ENCODE results near the gene AFF3.

The AFF3 gene

GRCh38 chr2:99653433-99653832 lies 489.0 kb downstream of the AFF3 start:
- no peak for DNase-seq (ENCODE audit: extremely low spot score)
- POLR2A ChIA-PET, result no interaction called here
- TF ChIP-seq FOXK2 (IDR thresholded peaks at IDR 0.05), result no peak
- no peak for TF ChIP-seq SUZ12 (IDR thresholded peaks at IDR 0.05)
- no peak for TF ChIP-seq SP1 (IDR thresholded peaks at IDR 0.05)
- no peak for TF ChIP-seq NFRKB (IDR thresholded peaks at IDR 0.05)
- TF ChIP-seq ARNT (IDR thresholded peaks at IDR 0.05), result no peak
- no peak for TF ChIP-seq BHLHE40 (IDR thresholded peaks at IDR 0.05; ENCODE audit: borderline replicate concordance)
- TF ChIP-seq FOXM1 (IDR thresholded peaks at IDR 0.05; ENCODE audit: borderline replicate concordance), result no peak
- TF ChIP-seq L3MBTL2 (conservative IDR thresholded peaks at IDR 0.05), result no peak
- TF ChIP-seq LEF1 (IDR thresholded peaks at IDR 0.05; ENCODE audit: borderline replicate concordance), result no peak
- TF ChIP-seq FOXA1 (IDR thresholded peaks at IDR 0.05), result no peak
- TF ChIP-seq CTBP1 (IDR thresholded peaks at IDR 0.05; ENCODE audit: borderline replicate concordance), result no peak
- CTCF ChIA-PET, result no interaction called here

- no peak for TF ChIP-seq SP1 (IDR thresholded peaks at IDR 0.05)
- no peak for TF ChIP-seq ARNT (IDR thresholded peaks at IDR 0.05)
- TF ChIP-seq PKNOX1 (IDR thresholded peaks at IDR 0.05), result no peak
- no peak for TF ChIP-seq L3MBTL2 (conservative IDR thresholded peaks at IDR 0.05)
- TF ChIP-seq TARDBP (IDR thresholded peaks at IDR 0.05), result no peak
- no peak for TF ChIP-seq ZNF384 (IDR thresholded peaks at IDR 0.05)
- no peak for TF ChIP-seq NFRKB (IDR thresholded peaks at IDR 0.05)
- TF ChIP-seq FOXA1 (IDR thresholded peaks at IDR 0.05), result no peak
- no peak for TF ChIP-seq CTBP1 (IDR thresholded peaks at IDR 0.05; ENCODE audit: borderline replicate concordance)
- no peak for TF ChIP-seq BHLHE40 (IDR thresholded peaks at IDR 0.05; ENCODE audit: borderline replicate concordance)
- no peak for TF ChIP-seq HDGF (IDR thresholded peaks at IDR 0.05; ENCODE audit: borderline replicate concordance)
- no peak for TF ChIP-seq FOXM1 (IDR thresholded peaks at IDR 0.05; ENCODE audit: borderline replicate concordance)
- no peak for TF ChIP-seq SUZ12 (IDR thresholded peaks at IDR 0.05)
- no peak for TF ChIP-seq ELF4 (IDR thresholded peaks at IDR 0.05)
- no peak for TF ChIP-seq FOXK2 (IDR thresholded peaks at IDR 0.05)
- TF ChIP-seq LEF1 (IDR thresholded peaks at IDR 0.05; ENCODE audit: borderline replicate concordance), result no peak
- CTCF ChIA-PET, result no interaction called here
- no peak for DNase-seq (ENCODE audit: extremely low spot score)
- POLR2A ChIA-PET, result no interaction called here
These were observed 489.5 kb downstream of the AFF3 start for GRCh38 chr2:99652862-99653261.

- ChIA-PET POLR2A (no interaction called here), CTCF (no interaction called here)
- TF ChIP-seq ARNT (IDR thresholded peaks at IDR 0.05) (no peak), BHLHE40 (IDR thresholded peaks at IDR 0.05; ENCODE audit: borderline replicate concordance) (no peak), SP1 (IDR thresholded peaks at IDR 0.05) (no peak), HDGF (IDR thresholded peaks at IDR 0.05; ENCODE audit: borderline replicate concordance) (no peak), FOXA1 (IDR thresholded peaks at IDR 0.05) (no peak), LEF1 (IDR thresholded peaks at IDR 0.05; ENCODE audit: borderline replicate concordance) (no peak), PKNOX1 (IDR thresholded peaks at IDR 0.05) (no peak), FOXM1 (IDR thresholded peaks at IDR 0.05; ENCODE audit: borderline replicate concordance) (no peak), ELF4 (IDR thresholded peaks at IDR 0.05) (no peak), TARDBP (IDR thresholded peaks at IDR 0.05) (no peak), L3MBTL2 (conservative IDR thresholded peaks at IDR 0.05) (no peak), ZNF384 (IDR thresholded peaks at IDR 0.05) (no peak), FOXK2 (IDR thresholded peaks at IDR 0.05) (no peak), SUZ12 (IDR thresholded peaks at IDR 0.05) (no peak), NFRKB (IDR thresholded peaks at IDR 0.05) (no peak), CTBP1 (IDR thresholded peaks at IDR 0.05; ENCODE audit: borderline replicate concordance) (no peak)
- DNase-seq (ENCODE audit: extremely low spot score), result no peak
These were observed 490.3 kb downstream of the AFF3 start for GRCh38 chr2:99651930-99652670.

- TF ChIP-seq SUZ12 (IDR thresholded peaks at IDR 0.05) (no peak), CTBP1 (IDR thresholded peaks at IDR 0.05; ENCODE audit: borderline replicate concordance) (no peak)
- no peak for DNase-seq (ENCODE audit: extremely low spot score)
- CTCF ChIA-PET, result no interaction called here
- POLR2A ChIA-PET, result no interaction called here
These were observed 493.2 kb downstream of the AFF3 start for GRCh38 chr2:99648906-99649789.

GRCh38 chr2:99648178-99648844 lies 494.1 kb downstream of the AFF3 start:
- CTCF ChIA-PET, result no interaction called here
- POLR2A ChIA-PET, result no interaction called here
- no peak for TF ChIP-seq ZNF384 (IDR thresholded peaks at IDR 0.05)
- no peak for TF ChIP-seq CTBP1 (IDR thresholded peaks at IDR 0.05; ENCODE audit: borderline replicate concordance)
- TF ChIP-seq L3MBTL2 (conservative IDR thresholded peaks at IDR 0.05), result no peak
- TF ChIP-seq FOXA1 (IDR thresholded peaks at IDR 0.05), result no peak
- no peak for TF ChIP-seq SP1 (IDR thresholded peaks at IDR 0.05)
- TF ChIP-seq ARNT (IDR thresholded peaks at IDR 0.05), result no peak
- TF ChIP-seq BHLHE40 (IDR thresholded peaks at IDR 0.05; ENCODE audit: borderline replicate concordance), result no peak
- TF ChIP-seq TARDBP (IDR thresholded peaks at IDR 0.05), result no peak
- no peak for TF ChIP-seq LEF1 (IDR thresholded peaks at IDR 0.05; ENCODE audit: borderline replicate concordance)
- TF ChIP-seq HDGF (IDR thresholded peaks at IDR 0.05; ENCODE audit: borderline replicate concordance), result no peak
- no peak for TF ChIP-seq SUZ12 (IDR thresholded peaks at IDR 0.05)
- no peak for TF ChIP-seq PKNOX1 (IDR thresholded peaks at IDR 0.05)
- TF ChIP-seq NFRKB (IDR thresholded peaks at IDR 0.05), result no peak
- TF ChIP-seq FOXM1 (IDR thresholded peaks at IDR 0.05; ENCODE audit: borderline replicate concordance), result no peak
- no peak for TF ChIP-seq FOXK2 (IDR thresholded peaks at IDR 0.05)
- TF ChIP-seq ELF4 (IDR thresholded peaks at IDR 0.05), result no peak
- no peak for DNase-seq (ENCODE audit: extremely low spot score)

Measured in HEK293T (cell line).